ENCODE measurements around the gene RABGGTA. TPM values are rescaled to one million over a fixed set of nuclear protein-coding genes. Genes with fewer than 3 reads are reported as not detected.
A peak's percentile ranks its signal among the peaks of the same experiment; 100 is the strongest.

RABGGTA gene
- total RNA-seq, 1 donor, result 21.2 TPM

GRCh38 chr14:24260780-24261157 lies 10.6 kb downstream of the RABGGTA start:
- no peak overlapping the region for H3K4me3 ChIP-seq (ENCODE audit: low read depth, low read length)
- TF ChIP-seq CTCF (IDR thresholded peaks at IDR 0.05; ENCODE audit: insufficient read depth, low read length), result no peak
- DNase-seq (ENCODE audit: low read depth), result no peak

DNA sequence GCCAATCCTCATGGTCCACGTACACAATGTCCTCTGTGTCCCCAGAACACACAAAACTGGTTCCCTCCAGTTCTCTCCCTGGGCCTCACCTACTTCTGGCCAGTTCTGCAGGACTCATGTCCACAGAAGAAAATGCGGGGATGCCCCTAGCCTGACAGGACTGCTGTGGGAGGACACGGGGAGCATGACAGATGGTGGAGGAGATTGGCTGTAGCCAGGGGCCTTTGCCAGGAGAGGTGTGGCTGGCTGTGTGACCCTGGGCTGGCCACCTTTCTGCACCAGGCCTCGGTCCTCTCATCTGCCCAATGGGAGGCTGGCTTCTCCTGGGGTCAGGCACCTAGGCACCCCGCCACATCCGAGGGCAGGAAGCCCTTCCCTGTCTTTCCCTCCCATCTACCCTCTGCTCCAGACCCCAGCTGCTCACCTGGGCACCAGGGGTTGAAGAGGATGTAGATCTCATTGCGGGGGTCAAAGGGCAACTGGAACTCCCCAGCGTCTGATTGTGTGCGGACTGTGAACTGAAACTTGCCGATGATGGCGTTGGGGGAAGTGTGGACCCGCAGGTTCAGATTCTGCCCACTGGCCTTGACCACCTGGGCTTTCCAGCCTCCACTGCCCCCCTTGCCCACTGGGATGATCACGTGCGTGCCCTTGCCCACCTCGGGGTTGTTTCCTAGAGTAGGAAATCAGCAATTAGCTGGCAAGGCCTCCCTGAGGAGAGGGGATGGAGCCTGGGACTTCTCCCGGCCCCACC lies 11.2 kb downstream of the RABGGTA start:
- no peak for DNase-seq (ENCODE audit: low read depth)
- no peak for TF ChIP-seq CTCF (IDR thresholded peaks at IDR 0.05; ENCODE audit: insufficient read depth, low read length)
- no peak overlapping the region for H3K4me3 ChIP-seq (ENCODE audit: low read depth, low read length)

DNA sequence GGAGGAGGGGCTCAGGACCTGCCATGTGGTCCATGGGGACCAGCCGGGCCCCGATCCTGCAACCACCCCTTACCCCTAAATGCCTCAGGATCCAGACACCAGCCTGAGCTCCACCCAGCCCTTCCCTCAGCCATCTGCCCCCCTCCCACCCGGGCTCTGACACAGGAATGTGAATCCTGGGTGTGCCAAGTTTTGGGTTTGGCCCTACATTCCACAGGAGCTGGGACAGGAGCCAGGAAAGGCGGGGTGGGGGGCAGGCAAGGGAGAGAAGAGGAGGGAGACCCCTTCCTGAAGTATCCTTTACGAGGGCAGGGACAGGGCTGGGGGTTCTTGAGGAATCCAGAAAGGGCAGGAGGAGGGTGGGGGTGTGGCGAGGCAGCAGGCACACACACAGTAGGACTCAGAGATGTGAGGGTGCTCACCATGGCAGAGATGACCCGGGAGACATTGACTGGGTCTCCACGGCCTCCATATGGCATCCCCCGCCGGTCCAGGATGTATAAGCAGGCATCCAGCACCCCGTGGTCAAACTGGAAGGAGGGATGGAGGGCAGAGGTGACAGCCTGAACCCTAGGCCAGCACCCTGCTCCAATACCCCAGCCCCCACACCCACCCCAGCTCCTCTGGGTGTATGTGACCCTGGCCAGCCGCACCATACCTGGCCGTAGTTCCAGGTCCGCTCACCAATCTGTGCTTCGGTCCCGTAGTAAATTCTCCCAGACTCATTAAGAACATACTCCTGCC lies 11.9 kb downstream of the RABGGTA start:
- H3K4me3 ChIP-seq (ENCODE audit: low read depth, low read length), result no peak overlapping the region
- no peak for TF ChIP-seq CTCF (IDR thresholded peaks at IDR 0.05; ENCODE audit: insufficient read depth, low read length)
- peak; percentile 75 for DNase-seq (ENCODE audit: low read depth)

DNA sequence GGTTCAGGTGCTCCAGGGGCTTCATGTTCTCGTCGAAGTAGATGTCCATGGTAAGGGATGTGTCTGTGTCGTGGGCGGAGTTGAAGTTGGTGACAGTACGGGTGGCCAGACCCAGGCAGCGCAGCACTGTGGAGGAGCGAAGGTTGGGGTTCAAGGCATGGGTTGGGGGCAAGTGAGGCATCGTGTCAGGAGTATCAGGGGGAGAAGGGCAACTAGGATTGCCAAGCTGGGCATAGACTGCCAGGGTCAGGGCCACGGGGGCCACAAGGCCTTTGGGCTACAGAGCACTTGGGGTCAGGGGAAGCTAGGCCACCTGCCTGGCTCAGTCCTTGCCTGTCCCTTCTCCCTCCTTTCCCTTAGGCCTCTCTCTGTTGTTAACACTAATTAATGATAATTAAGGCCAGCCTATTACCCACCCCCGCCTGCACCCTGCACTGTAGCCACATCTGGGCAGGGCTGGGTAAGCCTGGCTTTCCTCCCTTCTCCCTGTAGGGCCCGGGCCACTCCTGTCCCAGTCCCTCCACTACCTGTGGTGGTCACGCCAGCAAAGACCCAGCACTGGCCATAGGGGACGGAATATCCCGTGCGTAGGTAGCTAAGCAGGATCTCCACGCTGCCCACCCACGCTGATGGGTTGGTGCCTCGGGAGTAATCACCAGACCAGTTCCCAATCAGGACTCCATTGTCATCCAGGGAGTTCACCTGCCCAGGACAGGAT lies 12.7 kb downstream of the RABGGTA start:
- no peak for DNase-seq (ENCODE audit: low read depth)
- TF ChIP-seq CTCF (IDR thresholded peaks at IDR 0.05; ENCODE audit: insufficient read depth, low read length), result no peak
- H3K4me3 ChIP-seq (ENCODE audit: low read depth, low read length), result no peak overlapping the region

DNA sequence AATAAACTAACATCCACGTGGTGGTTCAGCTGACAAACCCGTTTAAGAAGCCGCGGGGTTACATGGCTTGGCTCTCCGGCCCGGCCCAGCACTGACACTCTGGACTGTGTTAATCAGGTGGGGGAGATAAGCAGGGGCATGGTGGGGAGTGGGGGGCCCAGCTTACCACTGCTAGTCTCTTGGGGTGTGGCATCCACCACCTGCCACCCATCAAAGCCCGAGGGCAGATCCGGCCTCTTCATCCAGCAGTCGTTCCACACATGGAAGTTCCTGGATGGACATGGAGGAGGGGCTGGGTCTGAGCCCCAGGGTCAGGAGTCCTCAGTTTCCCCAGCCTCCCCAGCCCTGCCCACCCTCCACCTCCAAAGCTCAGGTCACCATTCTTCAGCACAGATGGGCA lies 13.3 kb downstream of the RABGGTA start:
- no peak for TF ChIP-seq CTCF (IDR thresholded peaks at IDR 0.05; ENCODE audit: insufficient read depth, low read length)
- DNase-seq (ENCODE audit: low read depth), result no peak

DNA sequence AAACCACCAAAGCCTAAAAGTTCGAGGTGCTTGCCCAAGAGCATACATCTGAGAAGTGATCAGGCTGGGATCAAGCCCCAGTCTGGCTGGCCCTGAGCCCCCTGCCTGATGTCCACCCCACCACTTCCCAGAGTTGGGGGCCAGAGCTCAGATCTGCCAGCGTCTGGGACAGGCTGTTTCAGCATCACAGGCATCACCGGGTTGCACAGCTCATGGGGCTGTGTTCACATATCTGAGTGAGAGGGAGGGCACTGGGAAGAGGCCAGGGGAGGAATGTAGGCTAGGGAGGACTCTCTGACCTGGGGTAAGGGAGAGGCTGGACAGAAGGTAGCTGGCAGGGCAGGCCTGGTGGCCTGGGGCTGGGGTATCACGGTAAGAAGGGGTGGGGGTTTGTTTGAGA lies 14.4 kb downstream of the RABGGTA start:
- H3K4me3 ChIP-seq (ENCODE audit: low read depth, low read length), result no peak overlapping the region
- no peak for DNase-seq (ENCODE audit: low read depth)
- no peak for TF ChIP-seq CTCF (IDR thresholded peaks at IDR 0.05; ENCODE audit: insufficient read depth, low read length)

More for the DNA sequence above, 13.3 kb downstream of the RABGGTA start:
- H3K4me3 ChIP-seq (ENCODE audit: low read depth, low read length), result no peak overlapping the region
